Stimulated activated CD4-positive, alpha-beta T cell treated with anti-CD3 and anti-CD28 coated beads, Interleukin-15, amount 100 ng/mL, for 48 hours (primary cell): Measurements from ENCODE around the gene HSPB2.
"Not testable (repeated sequence)": the region's sequence is repeated elsewhere in the genome, so short reads cannot be mapped to it uniquely, and the experiment has no call there.

ENCODE experiments used
- DNase-seq, 2 donors: peaks; one replicate each; pipeline ENCODE4 v3.0.0-alpha.2; 2020; ENCODE audit warnings: low read depth in 2 of 2

The HSPB2 gene, protein sequence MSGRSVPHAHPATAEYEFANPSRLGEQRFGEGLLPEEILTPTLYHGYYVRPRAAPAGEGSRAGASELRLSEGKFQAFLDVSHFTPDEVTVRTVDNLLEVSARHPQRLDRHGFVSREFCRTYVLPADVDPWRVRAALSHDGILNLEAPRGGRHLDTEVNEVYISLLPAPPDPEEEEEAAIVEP

GRCh38 chr11:111912535-111912934, at the start of gene HSPB2:
Gene HSPB2, plus strand, starts transcription at chr11:111912734. Its CDS starts 96 bp downstream, at chr11:111912830.
- DNase-seq: no peak

GRCh38 chr11:111870113-111870512, 42.4 kb upstream of the HSPB2 start:
- DNase-seq: no peak

- DNase-seq: no peak
These were observed 42.0 kb upstream of the HSPB2 start for GRCh38 chr11:111870522-111870885.

DNA sequence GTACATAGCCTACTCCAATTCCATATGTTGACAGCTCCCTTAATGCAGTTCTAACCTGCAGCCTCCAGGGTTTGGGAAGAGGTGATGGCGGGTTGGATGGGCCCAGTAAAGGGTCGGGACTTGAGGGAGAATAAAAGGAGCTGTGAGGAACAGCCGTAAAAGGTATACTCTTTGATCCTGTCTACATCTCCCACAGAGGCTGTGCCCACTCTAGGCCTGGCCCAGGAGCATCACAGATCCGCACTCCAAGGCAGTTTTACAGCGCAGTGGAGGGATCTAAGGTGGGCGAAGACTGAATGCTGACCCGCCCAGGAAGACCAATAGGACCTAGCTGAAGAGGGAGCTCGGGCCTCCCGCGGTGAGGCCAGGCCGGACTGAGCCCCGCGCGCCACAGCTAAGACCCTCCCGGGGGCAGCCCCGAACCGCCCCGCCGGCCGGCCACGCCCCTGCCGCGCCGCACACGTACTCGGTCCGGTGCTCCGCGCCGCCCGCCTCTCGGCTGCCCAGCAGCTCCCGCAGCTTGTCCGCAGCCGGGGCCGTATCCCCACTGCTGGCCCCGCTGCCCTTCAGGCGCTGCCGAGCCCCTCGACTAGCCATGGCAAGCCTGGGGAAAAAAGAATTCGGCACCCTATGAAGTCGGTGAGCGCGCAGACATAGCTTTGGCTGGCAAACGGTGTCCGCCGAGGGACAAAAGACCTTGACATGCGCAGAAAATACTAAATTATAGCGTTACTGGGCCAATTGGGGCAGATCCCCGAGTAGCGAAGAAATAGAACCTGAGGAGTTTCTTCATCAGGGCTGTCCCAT, 41.4 kb upstream of the HSPB2 start, which contains the start of gene ALG9:
TSS of gene ALG9 (minus strand) at position 696 of the 807 bp plus-strand sequence. CDS start at position 597, 99 bp downstream.
- DNase-seq: peak; percentile 69 to 82

DNA sequence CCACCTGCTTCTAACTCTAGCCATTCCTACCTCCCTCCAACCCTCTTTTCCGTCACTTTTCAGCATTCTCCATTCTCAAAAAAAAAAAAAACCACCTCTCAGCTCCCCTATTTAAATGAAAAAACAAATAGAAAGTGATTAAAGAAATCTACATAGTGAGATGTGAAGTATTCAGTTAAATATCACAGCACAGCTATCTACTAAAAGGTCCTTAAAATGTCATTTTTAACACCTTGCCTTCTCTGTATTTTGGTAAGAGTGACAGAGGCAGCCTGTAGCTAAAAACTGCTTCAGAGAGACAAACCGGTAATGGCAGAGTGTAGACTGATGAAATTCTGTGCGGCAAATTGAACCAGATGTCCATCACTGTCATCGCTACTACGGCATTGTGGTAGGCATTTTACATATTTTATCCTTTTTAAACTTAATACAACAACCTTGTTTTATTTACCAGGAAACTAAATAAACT, 40.8 kb upstream of the HSPB2 start:
- DNase-seq: no peak

- no peak for DNase-seq
These were observed 34.1 kb upstream of the HSPB2 start for GRCh38 chr11:111878385-111878848.

DNA sequence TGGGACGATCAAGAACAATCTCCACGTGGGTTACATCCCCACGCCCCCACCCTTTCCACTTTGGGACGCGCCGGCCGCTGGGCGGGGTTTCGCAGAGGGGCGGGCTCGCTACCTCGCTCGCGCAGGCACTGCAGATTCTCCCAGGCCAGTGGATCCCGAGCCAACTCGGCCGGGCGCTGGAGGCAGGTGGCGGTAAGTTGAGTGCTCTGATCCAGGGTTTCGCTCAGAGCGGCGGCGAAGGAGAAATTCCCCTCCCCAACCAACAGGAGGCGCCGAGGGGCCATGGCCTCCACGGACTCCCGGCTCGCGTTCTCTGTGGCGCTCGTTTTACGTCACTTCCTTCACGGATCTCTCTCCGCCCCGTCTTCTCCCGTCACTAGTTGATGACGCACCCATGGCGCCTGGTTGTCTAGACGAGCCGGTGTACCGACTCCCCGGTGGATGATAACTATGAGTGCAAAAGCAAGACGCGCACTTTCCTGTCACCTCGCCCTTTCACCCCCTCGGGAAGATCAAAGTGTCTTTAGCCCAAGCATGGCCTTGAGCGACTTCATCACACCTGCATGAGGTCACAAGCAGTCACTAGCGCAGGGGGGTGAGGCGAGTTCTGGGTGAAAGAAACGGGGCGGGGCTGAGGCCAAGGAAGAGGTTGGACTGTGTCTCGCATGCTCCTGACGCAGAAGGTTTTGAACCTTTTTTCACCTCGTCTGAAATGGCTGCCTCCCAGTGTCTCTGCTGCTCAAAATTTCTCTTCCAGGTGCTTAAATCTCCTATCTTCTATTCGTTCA, 33.5 kb upstream of the HSPB2 start, which contains the start of the genes CFAP68 and FDXACB1:
TSS of gene CFAP68 (plus strand) at position 693 of the 788 bp plus-strand sequence. CDS start at position 713, 20 bp downstream.
TSS of gene FDXACB1 (minus strand) at position 317 of the 788 bp plus-strand sequence. CDS start at position 284, 33 bp downstream.
- DNase-seq: peak; percentile 93 to 94

DNA sequence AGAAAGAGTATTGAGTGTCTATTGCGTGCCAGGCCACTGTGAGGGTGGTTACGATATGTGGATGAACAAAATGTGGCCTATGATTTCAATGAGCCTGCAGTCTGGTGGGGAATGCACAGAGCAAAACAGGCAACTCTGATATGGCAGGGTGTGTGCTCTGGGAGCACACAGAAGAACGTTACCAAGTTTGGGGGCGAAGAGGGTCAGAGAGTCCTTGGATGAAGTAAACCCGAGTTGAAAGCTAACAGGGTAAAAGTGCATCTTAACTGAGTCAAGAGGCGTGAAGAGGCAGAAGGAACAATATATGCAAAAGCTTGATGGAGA, 32.9 kb upstream of the HSPB2 start:
- no peak for DNase-seq

DNA sequence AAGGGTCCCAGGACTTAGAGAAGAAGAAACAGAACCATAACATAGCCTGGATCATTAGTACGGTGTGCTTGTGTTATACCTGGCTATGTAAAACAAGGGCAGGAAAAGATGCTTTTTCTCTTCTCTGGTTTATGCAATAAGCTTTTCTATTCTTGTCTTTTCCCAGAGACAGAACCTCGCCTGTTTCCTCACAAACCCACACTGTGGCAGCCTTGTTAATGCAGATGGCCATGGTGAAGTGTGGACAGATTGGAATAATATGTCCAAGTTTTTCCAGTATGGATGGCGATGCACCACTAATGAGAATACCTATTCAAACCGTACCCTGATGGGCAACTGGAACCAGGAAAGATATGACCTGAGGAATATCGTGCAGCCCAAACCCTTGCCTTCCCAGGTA, 30.3 kb upstream of the HSPB2 start:
- DNase-seq: no peak

DNA sequence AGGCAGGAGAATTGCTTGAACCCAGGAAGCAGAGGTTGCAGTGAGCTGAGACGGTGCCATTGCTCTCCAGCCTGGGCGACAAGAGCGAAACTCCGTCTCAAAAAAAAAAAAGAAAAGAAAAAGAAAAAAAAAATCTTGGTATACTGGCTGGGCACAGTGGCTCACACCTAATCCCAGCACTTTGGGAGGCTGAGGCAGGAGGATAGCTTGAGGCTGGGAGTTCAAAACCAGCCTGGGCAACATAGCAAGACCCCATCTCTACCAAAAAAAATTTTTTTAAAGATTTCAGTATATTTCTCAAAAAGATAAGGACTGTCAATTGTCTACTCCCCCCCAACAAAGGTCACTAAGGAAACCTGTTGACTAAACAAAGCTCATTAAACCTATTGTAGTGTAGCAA, 27.5 kb upstream of the HSPB2 start:
- not testable (repeated sequence) for DNase-seq

DNA sequence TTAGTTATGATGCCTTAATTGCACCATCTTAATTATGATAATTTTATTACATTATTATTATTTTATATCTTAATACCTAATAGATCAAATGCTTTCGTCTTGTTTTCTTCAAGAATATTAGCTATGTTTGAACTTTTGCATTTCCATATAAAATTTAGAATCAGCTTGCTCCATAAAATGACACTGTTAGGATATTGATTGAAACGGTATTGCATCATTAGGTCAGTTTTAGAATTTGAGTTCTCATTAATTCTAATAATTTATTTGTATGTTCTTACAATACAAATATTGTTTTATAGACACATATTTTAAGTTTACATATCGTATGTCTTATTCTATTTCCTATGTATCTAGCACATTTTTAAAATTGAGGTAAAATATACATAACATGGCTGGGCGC, 26.5 kb upstream of the HSPB2 start:
- no peak for DNase-seq

DNA sequence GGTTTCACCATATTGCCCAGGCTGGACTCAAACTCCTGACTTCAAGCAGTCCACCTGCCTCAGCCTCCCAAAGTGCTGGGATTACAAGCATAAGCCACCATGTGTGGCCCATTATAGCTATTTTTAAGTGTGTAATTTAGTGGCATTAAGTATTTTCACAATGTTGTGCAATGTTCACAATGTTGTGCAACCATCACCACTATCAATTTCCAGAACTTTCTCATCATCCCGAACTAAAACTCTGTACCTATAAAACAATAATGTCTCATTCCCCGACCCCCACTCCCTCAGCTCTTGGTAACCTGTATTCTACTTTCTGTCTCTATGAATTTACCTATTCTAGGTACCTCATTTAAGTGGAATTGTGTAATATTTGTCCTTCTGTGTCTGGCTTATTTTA, 25.7 kb upstream of the HSPB2 start:
- DNase-seq: no peak

- DNase-seq: no peak
These were observed 7.1 kb upstream of the HSPB2 start for GRCh38 chr11:111905411-111905810.

DNA sequence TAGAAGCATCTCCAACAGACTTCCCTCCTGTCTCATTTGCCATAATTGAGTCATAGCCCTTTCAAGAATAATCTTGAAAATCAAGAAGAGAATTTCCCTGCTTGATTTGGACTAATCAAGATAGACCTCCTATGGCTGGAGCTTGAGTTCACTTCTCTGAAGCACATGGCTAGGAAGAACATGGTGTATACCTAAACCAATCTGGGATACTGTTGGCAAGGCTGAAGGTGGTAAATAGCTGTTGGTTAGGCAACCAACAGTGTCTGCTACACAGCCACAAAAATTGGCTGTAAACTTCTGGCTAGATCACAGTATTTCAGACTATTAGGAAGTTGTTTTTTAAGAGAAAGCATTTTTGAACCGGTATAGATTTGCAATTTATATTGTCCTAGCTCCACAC, 5.9 kb upstream of the HSPB2 start:
- no peak for DNase-seq

DNA sequence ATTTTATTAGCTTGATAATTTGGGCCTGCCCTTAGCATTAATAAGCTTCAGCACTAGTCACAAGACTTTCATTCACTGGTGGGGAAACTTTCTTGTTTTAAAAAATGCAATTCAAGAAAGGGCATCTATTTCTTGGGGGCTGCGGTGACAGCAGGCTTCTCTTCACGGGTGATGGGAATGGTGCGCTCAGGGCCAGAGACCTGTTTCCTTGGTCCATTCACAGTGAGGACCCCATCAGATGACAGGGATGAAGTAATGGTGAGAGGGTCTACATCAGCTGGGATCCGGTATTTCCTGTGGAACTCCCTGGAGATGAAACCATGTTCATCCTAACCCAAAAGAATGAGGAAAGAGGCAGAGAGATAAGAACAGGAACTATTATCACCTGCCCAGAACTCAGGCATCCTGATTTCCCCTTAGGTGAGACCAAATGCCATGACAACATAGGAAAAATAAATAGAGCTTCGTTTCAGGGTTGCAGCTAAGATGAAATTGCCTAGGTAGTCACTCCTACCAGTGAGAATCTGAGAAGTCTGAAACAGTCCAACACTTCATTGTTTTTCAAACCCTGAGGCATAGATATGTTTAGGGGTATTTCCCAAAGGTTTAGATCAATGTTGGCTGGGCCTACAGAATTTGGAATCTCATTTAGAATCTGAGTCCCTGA, 3.8 kb upstream of the HSPB2 start:
- DNase-seq: no peak

DNA sequence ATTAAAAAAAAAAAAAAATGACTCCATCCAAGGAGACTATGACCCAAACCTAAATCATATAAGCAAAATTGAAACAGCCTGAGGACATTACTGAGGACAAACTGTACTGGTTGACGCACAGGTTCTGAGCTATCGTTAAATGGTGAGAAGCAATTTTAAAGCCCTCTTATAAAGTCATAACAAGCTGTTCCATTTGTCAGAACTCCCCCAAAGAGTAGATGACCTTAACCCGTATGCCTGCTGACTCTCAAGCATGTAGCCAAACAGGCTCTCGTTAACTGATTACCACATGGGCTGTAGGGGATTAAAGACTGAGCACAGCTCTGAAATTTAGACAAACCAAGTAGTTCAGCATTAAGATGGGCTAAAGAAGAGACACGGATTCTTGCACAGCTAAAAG, 3.2 kb upstream of the HSPB2 start:
- no peak for DNase-seq

DNA sequence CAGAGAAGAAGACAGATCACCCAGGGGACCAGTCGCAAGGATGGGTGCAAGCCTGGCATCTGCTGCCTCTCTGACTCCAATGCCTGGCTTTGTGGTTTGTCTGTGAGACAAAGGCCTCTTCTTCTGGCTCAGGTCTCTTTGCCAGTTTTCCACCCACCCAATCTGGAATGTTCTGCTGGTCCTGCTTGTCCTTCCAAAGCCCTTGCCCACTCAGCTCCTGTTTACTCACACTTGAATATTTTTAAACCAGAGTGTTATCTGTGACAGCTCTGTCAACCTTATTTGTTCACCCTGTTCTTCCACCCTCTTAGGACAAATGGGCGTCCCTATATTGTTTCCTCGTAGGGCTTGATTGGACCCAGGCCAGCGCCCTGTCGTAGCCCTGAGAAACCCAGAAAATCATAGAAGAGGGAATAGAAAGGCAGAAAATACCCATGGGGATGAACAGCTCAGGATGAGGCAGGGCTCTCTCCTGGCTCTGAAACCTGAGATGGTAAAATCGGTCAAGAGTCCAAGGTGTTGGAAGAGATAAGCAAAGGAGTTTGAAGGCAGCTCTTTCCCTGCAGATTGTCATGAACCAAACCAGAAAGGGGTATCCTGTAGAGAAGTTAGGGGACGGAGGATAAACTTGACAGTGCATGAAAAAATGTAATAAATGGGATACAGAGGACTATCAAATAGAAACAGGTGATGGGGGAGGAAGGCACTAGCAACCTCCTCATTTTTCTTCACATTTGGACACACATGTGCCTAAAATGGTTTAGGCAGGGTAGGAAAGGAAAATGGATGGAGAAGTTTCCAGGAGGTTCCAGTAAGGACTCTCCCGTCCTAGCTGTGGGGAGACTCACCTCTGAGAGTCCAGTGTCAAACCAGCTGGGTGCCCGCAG, 1.6 kb upstream of the HSPB2 start:
- no peak for DNase-seq

GRCh38 chr11:111911563-111912401, 752 bp upstream of the HSPB2 start, which contains the start of gene CRYAB:
Gene CRYAB, minus strand, starts transcription at chr11:111911770. Its CDS starts 46 bp downstream, at chr11:111911724.
- no peak for DNase-seq

DNA sequence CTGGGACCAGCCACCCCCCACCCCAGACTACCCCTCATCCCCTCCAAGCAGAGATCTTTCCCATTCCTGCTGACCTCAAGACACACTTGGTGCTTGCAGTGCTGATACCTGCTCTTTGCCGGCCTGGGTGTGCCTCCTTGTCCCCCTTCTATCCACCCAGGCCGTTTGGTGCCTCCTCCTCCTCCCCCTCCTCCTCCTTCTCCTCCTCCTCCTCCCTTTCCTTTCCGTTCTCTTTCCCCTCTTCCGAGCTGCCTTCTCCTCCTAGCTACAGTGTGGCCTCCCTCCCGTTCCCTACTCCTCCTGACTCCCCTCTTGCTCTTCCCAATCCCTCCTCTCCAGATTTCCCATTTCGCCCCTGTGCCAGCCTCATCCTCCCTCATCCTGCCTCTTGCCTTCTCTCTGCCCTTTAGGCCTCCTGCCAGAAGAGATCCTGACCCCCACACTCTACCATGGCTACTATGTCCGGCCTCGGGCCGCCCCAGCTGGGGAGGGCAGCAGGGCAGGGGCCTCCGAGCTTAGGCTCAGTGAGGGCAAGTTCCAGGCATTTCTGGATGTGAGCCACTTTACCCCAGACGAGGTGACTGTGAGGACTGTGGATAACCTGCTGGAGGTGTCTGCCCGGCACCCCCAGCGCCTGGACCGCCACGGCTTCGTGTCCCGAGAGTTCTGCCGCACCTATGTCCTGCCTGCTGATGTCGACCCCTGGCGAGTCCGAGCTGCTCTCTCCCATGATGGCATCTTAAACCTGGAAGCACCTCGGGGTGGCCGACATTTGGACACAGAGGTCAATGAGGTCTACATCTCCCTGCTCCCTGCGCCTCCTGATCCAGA, 712 bp downstream of the HSPB2 start:
- DNase-seq: no peak
